GM21825 (cell line): ENCODE data around the gene DLK2.
"Not testable (repeated sequence)": the region's sequence is repeated elsewhere in the genome, so short reads cannot be mapped to it uniquely, and the experiment has no call there.

Experiments used
- ATAC-seq: cut with Tn5 transposase; IDR thresholded peaks from one replicate; pipeline ENCODE4 v1.9.1; 2021; ENCODE audit warnings: mild to moderate bottlenecking, moderate library complexity; ENCODE audit not compliant: unreplicated experiment

DLK2 gene

DNA sequence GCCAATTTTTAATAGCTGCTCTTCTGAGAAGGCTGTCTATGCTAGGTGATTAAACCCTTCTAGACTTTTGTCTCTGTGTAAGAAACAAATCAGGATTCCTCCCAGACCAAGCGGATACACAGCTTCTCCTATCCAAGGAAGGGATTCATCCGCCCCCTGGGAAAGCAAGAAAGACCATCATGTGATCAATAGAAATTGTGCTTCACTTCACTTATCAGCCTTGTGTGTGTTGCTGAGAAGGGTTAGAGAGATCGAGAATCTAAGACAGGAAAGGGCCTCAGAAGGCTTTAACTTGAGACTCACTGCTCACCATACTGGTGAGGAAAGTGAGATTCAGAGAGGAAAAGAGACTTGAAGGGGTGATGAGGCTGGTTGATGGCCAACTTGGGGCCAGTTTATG lies 26.5 kb downstream of the DLK2 start:
- ATAC-seq: no peak

DNA sequence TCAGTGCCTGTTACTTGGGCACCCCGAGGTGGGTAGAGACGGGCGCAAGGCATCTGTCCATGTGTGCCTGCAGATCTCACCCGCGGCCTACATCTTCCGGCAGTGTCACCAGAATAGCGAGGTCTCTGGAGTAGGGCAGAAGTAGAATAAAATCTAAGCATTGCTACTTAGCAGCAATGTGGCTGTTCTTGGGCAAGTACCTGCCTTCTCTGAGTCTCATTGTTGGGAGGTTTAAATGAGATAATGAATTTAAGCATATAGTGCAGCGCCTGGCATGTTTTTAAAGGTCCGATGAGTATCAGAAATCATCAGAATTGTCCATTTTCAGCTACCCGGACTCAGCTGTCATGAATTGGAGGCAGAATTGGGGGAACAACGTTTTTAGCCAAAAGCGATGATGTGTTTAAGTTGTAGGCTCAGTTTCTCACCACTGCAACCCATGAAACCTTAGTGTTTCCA lies 27.2 kb downstream of the DLK2 start:
- ATAC-seq: no peak

DNA sequence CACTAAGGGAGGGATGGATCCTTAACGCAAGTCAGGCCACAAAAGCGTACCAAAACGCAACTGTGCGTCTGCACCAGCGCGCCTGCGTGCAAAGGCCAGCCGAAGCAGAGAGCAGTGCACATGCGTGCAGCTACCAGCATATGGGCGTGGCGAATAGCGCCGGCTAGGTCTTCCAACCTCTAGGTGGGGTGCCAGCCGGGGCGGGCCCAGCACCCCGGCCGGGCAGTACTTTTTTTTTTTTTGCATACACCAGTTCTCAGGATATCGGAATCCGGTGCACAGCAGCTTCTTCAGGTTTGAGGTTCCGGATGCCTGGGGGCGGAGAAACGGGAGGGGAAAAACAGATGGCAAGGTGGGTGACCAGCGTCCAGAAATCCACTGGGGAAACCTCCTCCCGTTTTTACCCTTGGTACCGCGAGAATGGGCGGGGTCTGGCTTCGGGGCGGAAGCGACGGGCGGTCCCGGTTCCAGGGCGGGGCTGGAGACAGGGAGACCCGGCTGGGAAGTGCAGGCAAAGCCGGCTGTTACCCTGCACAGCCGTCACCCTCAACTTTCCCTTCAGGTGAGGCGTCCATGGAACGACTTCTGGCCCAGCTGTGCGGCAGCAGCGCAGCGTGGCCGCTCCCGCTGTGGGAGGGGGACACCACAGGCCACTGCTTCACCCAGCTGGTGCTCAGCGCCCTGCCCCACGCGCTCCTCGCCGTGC lies 27.8 kb downstream of the DLK2 start, which contains the start of gene ABCC10:
Gene ABCC10 (plus strand): TSS at position 136 of the 706 bp plus-strand sequence. CDS start 438 bp downstream, at position 574.
- peak; percentile 84 for ATAC-seq

DNA sequence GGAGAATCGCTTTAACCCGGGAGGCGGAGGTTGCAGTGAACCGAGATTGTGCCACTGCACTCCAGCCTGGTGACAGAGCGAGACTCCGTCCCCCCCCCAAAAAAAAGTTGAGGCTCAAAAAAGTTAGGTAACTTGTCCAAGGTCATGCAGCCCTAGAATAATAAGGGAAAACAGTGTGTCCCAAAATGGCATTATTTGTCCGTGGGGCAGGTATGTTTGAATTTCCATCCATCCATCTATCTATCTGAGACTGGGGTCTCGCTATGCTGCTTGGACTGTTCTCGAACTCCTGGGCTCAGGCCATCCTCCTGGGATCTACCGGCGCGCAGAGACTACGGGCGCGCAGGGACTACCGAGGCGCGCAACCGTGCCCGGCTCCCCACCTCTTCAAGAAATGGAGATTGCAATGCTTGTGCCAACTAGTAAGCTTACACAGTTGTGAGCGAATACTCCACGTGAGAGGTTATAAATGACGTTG lies 28.4 kb downstream of the DLK2 start:
- ATAC-seq: no peak

DNA sequence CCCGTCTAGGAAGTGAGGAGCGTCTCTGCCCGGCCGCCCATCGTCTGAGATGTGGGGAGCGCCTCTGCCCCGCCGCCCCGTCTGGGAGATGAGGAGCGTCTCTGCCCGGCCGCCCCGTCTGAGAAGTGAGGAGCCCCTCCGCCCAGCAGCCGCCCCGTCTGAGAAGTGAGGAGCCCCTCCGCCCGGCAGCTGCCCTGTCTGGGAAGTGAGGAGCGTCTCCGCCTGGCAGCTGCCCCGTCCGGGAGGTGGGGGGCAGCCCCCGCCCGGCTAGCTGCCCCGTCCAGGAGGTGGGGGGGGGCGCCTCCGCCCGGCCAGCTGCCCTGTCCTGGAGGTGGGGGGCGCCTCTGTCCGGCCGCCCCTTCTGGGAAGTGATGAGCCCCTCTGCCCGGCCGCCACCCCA lies 30.3 kb downstream of the DLK2 start:
- not testable (repeated sequence) for ATAC-seq

DNA sequence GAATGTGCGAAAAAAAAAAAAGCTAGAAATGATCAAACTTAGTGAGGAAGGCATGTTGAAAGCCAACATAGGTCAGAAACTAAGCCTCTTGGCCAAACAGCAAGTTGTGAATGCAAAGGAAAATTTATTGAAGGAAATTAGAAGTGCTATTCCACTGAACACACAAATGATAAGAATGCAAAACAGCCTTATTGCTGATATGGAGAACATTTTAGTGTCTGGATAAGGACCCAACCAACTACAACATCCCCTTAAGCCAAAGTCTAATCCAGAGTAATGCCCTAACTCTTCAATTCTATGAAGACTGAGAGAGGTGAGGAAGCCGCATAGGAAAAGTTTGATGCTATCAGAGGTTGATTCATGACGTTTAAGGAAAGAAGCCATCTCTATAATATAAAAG lies 33.5 kb downstream of the DLK2 start:
- no peak for ATAC-seq

DNA sequence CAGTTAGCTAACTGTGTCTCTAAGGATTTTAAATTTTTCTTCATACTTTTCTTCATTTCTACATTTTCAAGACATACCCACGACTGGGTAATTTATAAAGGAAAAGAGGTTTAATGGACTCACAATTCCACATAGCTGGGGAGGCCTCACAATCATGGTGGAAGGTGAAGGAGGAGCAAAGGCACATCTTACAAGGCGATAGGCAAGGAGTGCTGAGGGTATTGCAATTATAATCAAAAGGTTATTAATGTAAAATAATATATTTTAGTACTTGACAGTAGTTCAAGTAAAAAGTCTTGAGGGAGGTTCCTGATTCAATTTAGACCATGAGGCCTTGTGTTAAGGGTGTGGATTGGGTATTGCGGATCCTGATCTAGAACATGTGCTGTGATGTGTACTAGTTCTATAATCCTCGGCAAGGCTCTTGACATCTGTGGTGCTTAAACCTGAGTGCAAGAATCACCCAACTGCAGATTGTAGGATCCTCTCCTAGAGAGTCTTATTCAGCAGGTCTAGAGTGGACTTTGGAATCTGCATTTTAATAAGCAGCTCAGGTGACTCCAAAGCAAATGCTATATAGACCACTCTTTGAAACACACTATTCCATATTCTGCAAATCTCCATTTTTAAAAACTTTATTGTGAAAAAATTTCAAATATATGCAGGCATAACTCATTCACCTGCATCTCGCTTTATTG lies 35.2 kb downstream of the DLK2 start:
- ATAC-seq: no peak

DNA sequence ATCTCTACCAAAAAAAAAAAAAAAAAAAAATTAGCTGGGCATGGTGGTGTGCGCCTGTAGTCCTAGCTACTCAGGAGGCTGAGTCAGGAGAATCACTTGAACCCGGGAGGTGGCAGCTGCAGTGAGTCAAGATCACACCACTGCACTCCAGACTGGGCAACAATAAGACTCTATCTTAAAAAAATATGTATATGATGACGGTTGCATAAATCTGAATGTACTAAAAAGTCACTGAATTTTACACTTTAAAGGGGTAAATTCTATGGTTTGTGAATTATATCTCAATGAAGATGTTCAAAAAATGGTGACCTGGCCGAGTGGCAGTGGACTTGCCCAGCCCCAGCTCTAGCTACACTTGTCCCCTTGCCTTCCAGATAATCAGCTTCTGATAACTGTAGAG lies 38.4 kb downstream of the DLK2 start:
- no peak for ATAC-seq

DNA sequence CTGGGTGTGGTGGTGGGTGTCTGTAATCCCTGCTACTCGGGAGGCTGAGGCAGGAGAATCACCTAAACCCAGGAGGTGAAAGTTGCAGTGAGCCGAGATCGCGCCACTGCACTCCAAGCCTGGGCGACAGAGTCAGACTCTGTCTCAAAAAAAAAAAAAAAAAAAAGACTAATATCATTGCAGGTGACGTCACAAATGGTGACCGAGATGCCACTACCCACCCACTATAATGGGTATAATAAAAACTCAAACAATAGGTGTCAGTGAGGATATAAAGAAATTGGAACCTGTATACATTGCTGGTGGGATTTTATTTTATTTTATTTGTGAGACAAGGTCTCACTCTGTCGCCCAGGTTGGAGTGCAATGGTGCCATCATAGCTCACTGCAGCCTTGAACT lies 40.1 kb downstream of the DLK2 start:
- not testable (repeated sequence) for ATAC-seq

DNA sequence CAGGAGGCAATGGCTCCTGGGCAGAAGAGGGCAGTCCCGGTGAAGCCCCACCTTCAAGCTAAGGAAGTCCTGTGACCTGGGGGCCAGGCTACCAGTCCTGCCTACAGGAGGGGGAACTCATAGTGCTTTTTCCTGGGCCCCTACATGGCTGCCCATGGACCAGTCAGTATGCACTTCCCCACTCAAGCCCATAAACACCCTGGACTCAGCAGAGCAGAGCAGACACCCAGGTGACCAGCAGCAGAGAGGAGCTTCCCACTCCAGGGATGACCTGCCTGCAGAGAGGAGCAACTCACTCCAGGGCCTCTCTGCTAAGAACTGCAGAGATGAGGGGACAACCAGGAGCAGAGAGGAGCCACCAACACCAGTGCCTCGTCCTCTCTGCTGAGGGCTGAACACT lies 42.3 kb downstream of the DLK2 start:
- ATAC-seq: no peak

DNA sequence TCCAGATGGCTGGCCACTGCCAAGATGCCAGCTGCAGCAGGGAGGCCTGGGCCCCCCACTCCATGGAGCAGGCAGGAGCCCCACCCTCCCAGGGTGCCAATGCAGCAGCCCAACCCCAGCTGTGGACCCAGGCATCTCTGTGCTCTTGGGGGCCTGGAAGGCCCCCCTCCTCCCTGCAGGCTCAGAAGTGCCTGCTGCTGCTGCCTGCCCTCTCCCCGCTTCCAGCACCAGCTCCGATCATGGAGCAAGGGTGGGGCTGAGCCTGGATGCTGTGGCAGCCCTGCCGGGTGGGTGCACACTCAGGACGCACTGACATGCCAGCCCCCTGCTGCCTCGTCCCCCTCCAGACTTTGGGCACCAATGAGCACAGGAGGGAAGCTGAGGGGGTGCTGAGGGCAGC lies 42.8 kb downstream of the DLK2 start:
- no peak for ATAC-seq

DNA sequence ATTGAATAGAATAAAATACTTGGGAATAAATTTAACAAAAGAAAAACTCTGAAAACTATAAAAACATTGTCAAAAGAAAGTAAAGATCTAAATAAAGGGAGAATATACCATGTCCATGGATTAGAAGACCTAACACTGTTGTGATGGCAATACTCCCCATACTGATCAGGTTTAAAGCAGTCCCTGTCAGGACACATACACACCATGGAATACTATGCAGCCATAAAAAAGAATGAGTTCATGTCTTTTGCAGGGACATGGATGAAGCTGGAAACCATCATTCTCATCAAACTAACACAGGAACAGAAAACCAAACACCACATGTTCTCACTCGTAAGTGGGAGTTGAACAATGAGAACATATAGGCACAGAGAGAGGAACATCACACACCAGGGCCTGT lies 44.6 kb downstream of the DLK2 start:
- not testable (repeated sequence) for ATAC-seq

DNA sequence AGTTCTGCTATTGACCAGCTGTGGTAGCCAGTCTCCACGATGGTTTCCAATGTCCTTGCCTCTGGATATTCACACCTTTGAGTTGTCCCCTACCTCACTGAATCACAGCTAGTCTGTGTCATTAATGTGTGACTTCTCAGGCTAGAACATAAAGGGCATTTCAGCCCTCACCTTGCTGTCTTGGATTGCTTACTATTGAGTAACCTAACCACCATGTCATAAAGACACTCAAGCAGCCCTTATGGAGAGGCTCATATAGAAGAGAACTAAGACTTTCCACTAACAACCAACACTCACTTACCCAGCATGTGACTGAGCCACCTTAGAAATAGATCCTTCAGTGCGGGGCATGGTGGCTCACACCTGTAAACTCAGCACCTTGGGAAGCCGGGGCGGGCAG lies 47.1 kb downstream of the DLK2 start:
- ATAC-seq: no peak

DNA sequence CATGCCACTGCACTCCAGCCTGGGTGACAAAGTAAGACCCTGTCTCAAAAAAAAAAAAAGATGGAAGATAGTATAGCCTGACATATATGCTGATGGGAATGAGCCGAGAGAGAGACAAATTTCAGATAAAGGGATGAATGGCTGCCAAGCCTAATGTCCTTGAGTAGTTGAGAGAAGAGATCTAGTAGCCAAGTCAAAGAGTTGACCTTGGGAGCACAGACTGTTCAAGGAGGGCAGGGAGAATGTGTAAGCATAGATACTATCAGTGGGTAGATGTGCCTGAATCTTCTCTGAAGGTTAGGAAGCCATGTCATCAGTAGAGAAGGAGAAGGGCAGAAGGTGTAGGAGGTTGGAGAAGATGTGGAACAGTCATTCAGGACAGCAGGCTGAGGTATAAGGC lies 48.1 kb downstream of the DLK2 start:
- ATAC-seq: no peak

DNA sequence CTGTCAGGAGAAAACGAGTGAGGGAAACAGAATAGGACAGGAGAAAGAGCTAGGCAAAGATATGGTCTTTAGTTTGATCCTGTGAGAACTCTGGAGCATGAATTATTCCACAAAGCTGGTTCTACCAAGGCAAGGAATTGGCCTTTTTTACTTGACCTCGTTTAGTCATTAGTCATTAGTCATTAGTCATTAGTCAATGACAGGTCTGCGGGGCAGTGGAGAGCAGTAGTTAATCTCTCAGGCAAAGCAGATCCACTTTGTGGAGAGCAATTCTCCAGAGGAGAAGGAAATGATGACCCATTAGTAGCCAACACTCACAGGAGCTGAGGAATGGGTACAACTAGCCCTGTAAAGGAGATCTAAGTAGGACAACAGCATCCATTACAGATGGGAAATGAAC lies 50.0 kb downstream of the DLK2 start:
- no peak for ATAC-seq

DNA sequence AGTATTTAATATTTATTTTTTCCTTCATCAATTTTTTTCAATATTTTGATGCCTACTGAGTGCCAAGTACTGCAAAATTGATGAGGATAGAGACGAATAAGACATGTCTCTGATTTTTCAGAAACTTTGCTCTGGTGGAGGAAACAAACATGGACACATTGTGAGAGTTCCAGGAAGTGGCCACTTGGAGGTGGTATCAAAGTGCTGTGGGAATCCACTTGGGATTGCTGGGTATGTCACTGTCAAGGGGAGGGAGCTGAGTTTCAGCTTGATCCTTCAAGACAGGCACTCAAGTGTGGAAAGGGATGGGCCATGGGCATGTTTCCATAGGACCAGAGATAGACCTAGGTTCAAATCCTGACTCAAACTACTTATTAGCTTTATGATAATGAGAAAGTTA lies 52.5 kb downstream of the DLK2 start:
- no peak for ATAC-seq

DNA sequence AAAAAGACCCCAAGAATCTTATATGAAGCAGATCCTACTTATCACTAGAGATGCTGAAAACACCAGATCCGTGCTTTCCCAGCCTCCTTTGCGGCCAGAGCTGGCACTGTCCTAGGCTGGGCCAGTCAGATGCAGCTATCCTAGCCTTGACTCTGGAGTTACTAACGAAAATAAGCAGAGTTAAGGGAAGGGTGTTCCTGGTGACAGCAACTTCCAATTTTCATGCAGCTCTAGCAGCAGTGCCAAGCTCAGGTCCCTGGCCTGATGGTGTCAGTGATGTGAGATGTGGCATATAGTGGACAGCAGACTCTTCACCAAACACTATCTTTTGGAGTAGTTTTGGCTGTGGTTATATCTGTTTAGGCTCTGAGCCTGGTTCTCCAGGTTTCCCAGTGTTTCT lies 53.6 kb downstream of the DLK2 start:
- ATAC-seq: no peak
